NCI-H2196 (cell line): ENCODE results near the gene GNL3.
"Not testable (repeated sequence)": the region's sequence is repeated elsewhere in the genome, so short reads cannot be mapped to it uniquely, and the experiment has no call there.

ENCODE experiments used
- DNase-seq: peaks from one replicate; lab custom pipeline; 2025; ENCODE audit not compliant: unreplicated experiment; lab: John Stamatoyannopoulos, UW

Gene GNL3

GRCh38 chr3:52719618-52720017 is 33.8 kb downstream of the GNL3 start:
- no peak for DNase-seq

GRCh38 chr3:52721002-52721729 is 35.3 kb downstream of the GNL3 start:
- DNase-seq, result no peak

DNA sequence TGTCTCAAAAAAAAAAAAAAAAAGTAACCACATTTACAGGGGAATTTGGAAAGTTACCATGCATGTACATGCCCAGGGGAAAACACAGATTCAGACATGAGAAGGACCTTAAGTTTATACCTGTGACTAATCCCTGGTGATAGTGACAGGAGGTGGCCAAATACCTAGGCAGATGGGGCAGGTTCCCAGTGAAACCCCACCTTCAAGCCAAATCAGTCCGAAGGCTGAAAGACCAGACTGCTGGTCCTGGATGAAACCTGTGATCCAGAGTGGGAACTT is 35.8 kb downstream of the GNL3 start:
- DNase-seq, result no peak

DNA sequence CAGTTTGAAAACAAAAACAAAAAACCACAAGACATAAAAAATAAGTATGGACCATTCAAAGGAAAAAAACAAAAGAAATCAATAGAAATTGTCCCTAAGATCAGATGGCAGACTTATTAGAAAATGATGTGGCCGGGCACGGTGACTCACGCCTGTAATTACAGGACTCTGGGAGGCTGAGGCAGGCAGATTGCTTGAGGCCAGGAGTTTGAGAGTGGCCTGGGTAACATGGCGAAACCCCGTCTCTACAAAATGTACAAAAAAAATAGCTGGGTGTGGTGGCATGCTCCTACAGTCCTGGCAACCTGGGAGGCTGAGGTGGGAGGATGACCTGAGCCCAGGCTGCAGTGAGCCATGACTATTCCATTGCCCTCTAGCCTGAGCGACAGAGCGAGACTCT is 36.7 kb downstream of the GNL3 start:
- no peak for DNase-seq

DNA sequence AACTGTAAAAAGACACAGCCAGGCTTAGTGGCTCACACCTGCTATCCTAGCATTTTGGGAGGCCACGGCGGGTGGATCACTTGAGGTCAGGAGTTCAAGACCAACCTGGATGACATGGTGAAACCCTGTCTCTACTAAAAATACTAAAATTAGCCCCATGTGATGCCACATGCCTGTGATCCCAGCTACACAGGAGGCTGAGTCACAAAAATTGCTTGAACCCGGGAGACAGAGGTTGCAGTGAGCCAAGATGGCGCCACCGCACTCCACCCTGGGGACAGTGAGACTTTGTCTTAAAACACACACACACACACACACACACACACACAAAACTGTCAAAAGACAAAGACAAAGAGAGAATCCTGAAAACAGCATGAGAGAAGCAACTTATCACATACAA is 38.1 kb downstream of the GNL3 start:
- no peak for DNase-seq

- DNase-seq, result no peak
These were observed 38.7 kb downstream of the GNL3 start for GRCh38 chr3:52724511-52724910.

DNA sequence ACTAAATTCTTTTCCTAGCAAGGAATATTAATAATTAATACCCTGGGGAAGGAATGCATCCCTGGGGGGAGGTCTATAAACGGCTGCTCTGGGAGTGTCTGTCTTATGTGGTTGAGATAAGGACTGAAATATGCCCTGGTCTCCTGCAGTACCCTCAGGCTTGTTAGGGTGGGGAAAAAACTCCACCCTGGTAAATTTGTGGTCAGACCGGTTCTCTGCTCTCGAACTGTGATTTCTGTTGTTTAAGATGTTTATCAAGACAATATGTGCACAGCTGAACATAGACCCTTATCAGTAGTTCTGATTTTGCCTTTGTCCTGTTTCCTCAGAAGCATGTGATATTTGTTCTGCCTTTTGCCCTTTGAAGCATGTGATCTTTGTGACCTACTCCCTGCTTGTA is 42.9 kb downstream of the GNL3 start:
- DNase-seq, result not testable (repeated sequence)

DNA sequence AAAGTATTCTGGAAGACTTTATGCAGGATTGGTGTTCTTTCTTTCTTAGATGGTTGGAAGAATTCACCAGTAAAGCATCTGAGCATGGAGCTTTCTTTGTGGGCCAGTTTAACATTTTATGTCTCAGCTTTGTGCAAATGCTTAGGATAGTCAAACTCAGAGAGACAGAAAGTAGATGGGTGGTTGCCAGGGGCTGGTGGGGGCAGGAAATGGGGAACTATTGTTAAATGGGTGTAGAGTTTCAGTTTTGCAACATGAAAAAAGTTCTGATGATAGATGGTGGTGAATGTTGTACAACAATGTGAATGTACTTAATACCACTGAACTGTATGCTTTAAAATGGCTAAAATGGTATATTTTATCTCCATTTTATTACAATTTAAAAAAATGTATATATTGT is 44.8 kb downstream of the GNL3 start:
- DNase-seq, result no peak

GRCh38 chr3:52731590-52731989 is 45.8 kb downstream of the GNL3 start:
- no peak for DNase-seq

DNA sequence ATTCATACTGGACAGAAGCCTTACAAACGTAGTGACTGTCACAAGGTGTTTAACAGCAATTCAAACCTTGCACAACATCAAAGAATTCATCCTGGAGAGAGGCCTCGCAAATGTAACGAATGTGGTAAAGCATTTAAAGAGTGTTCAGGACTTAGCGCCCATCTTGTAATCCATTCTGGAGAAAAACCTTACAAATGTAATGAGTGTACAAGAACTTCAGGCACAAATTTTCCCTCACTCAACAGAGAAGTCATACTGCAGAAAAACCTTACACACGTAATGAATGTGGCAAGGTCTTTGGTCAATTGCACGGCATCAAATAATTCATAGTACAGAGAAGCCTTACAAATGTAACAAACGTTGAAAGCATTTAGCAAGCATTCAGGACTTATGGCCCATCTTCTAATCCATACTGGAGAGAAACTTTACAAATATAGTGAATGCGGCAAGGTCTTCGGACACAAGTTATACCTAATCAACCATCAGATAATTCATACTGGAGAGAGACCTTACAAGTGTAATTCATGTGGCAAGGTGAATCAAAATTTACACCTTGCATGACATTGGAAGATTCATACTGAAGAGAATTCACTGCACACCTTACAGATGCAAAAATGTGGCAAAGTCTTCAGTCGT is 47.5 kb downstream of the GNL3 start:
- DNase-seq, result no peak

- DNase-seq, result no peak
These were observed 53.9 kb downstream of the GNL3 start for GRCh38 chr3:52739730-52740129.

DNA sequence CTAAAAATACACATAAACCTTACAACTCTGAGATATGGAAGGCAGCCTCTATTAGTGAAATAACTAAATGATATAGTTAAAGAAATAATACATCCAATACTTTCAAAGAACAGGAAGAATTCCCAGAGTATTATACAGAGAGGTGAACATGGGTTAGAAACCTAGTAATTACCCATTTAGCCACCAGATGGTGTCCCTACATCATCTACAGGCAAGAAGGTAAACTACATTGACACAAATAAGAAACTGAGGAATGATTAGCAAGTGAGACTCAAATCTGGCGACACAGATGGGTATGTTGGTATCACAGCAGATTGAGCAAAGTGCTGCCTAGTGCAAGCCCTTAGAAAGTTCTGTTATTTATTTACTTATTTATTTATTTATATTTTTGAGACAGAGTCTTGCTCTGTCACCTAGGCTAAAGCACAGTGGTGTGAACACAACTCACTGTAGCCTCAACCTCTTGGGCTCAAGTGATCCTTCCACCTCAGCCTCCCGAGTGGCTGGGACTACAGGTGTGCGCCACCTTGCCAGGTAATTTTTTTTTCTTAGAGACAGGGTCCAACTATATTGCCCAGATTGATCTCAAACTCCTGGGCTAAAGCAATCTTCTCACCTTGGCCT is 56.7 kb downstream of the GNL3 start:
- peak; percentile 6 for DNase-seq

DNA sequence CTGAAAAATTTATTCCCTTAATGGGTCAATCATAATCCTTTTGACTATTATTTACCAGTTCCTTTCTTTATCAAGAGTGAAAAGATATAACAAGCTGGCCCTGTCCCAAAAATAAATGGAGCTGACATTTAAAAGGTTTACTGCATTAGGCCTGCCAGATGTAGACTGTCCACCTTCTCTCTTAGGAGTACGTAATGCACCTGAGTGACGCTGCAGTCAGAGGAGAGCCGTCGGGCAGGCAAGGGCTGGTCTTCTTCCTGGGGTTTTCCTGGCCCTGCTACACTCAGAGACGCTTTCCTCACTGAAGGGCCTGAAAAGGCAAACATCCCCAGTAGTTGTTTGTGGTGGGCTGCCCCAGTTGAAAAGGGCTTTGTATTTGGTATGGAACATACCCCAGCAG is 57.3 kb downstream of the GNL3 start:
- DNase-seq, result no peak

DNA sequence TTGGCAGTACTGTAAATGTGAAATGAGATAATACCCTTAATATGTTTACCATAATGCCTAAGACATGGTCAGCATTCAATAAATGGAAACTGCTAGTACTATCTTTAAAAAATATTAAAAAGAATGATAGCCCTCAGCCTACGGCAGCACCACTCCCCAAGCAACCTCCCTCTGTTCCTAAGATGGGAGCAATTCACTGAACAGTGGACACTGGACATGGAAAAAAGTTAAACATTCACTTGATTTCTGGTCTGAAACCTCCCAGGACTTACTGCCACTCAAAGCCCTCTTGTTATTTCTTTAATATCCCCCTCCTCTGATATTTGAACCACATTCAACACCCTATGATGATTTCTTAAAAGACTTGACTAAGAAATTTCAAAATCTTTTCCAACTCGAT is 57.9 kb downstream of the GNL3 start:
- no peak for DNase-seq
